Vagina (tissue), 2 donors: ENCODE measurements around the gene PSAP. TPM values are rescaled to one million over a fixed set of nuclear protein-coding genes. Genes with fewer than 3 reads are reported as not detected.
A peak's percentile ranks its signal among the peaks of the same experiment; 100 is the strongest.

Experiments
- DNase-seq, 2 donors: peaks; one replicate each; pipeline ENCODE4 v3.0.0-alpha.2; 2017; ENCODE audit errors: extremely low spot score in 2 of 2
- H3K27ac ChIP-seq: fragments of 200-600 bp; sonication (generic); one replicate; pipeline ENCODE4 v1.5.1; 2019
- H3K27me3 ChIP-seq: fragments of 200-600 bp; sonication (generic); one replicate; pipeline ENCODE4 v1.5.1; 2019
- H3K36me3 ChIP-seq, 2 donors: fragments of 200-600 bp; sonication (generic); one replicate each; pipeline ENCODE4 v1.5.1; 2017 to 2019
- H3K4me1 ChIP-seq: fragments of 200-600 bp; sonication (generic); one replicate; pipeline ENCODE4 v1.5.1; 2019
- H3K4me3 ChIP-seq, 2 donors: fragments of 200-600 bp; sonication (generic); 1 replicate in 1 of 2; 2 replicates in 1 of 2; pipeline ENCODE4 v1.5.1; 2016 to 2019
- H3K9me3 ChIP-seq: fragments of 200-600 bp; sonication (generic); one replicate; pipeline ENCODE4 v1.5.1; 2019
- CTCF ChIP-seq, 3 experiments: fragments of 450-650 bp in 2 of 3; fragments of 200-600 bp in 1 of 3; sonication (generic) in 1 of 3; IDR thresholded peaks; one replicate each; pipeline ENCODE4 v1.5.1; 2017 to 2019; ENCODE audit warnings: antibody characterized with exemption in 3 of 3, mild to moderate bottlenecking in 2 of 3, moderate library complexity in 2 of 3
- POLR2A ChIP-seq, 2 donors: fragments of 450-650 bp; IDR thresholded peaks; one replicate each; pipeline ENCODE4 v1.6.1; 2017; ENCODE audit warnings: antibody characterized with exemption in 2 of 2, mild to moderate bottlenecking in 2 of 2, moderate library complexity in 2 of 2
- POLR2AphosphoS5 ChIP-seq, 2 donors: sonication (generic); formaldehyde crosslinking; IDR thresholded peaks; one replicate each; pipeline ENCODE4 v1.9.0; 2017; ENCODE audit warnings: antibody characterized with exemption in 2 of 2, mild to moderate bottlenecking in 2 of 2, low read depth in 1 of 2; ENCODE audit not compliant: insufficient read depth in 1 of 2
- intact Hi-C: fragments of 100-400 bp; cut with DNase I; formaldehyde crosslinking; loops from one replicate; pipeline ENCODE4 v1.15.1; 2023
- total RNA-seq: library from RNA; depleted of rRNA; stranded (reverse); fragments of >200 nt; gene quantifications from one replicate; pipeline ENCODE4 v1.2.3, GENCODE V29; 2016

PSAP gene
- total RNA-seq, 1 donor from 2014 or later, result 680 TPM

GRCh38 chr10:71833451-71834342, 17.4 kb downstream of the PSAP start:
- H3K9me3 ChIP-seq, result no peaks in the 10 kb centered on the region
- peaks cover 63% of the 10 kb centered on the region for H3K4me1 ChIP-seq
- H3K36me3 ChIP-seq, result peaks cover 0 to 47% of the 10 kb centered on the region in 2 donors
- no peak overlapping the region for H3K27ac ChIP-seq
- no peak for DNase-seq
- TF ChIP-seq CTCF (IDR thresholded peaks at IDR 0.05) (no peak), POLR2AphosphoS5 (IDR thresholded peaks at IDR 0.05; ENCODE audit: insufficient read depth in 1 of 2, low read depth in 1 of 2) (no peak), POLR2A (IDR thresholded peaks at IDR 0.05) (no peak)
- H3K4me3 ChIP-seq, result no peak overlapping the region
- intact Hi-C loops, result no loop called here
- H3K27me3 ChIP-seq, result no peaks in the 10 kb centered on the region

DNA sequence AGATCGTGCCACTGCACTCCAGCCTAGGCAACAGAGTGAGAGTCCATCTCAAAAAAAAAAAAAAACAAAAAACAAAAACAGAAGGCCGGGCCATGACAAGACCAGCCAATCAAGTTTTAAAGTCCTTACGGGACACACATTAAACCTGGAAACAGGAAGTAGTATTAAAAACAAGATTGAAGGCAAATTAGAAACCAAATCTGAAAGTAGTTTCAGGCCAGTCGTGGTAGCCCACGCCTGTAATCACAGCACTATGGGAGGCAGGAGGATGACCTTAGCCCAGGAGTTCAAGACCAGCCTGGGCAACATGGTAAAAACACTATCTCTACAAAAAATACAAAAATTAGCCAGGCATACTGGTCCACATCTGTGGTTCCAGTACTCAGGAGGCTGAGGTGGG, 18.1 kb downstream of the PSAP start:
- Histone ChIP-seq H3K27ac (no peak overlapping the region), H3K27me3 (no peaks in the 10 kb centered on the region), H3K4me1 (peaks cover 56% of the 10 kb centered on the region), H3K9me3 (no peaks in the 10 kb centered on the region), H3K36me3 (peaks cover 0 to 54% of the 10 kb centered on the region in 2 donors), H3K4me3 (no peak overlapping the region)
- intact Hi-C loops, result no loop called here
- DNase-seq, result no peak
- TF ChIP-seq POLR2AphosphoS5 (IDR thresholded peaks at IDR 0.05; ENCODE audit: insufficient read depth in 1 of 2, low read depth in 1 of 2) (no peak), CTCF (IDR thresholded peaks at IDR 0.05) (no peak), POLR2A (IDR thresholded peaks at IDR 0.05) (no peak)

GRCh38 chr10:71831646-71832552, 19.2 kb downstream of the PSAP start:
- intact Hi-C loops, result no loop called here
- Histone ChIP-seq H3K36me3 (peaks cover 0 to 64% of the 10 kb centered on the region in 2 donors), H3K27me3 (no peaks in the 10 kb centered on the region), H3K4me1 (peaks cover 45% of the 10 kb centered on the region), H3K9me3 (no peaks in the 10 kb centered on the region), H3K27ac (no peak overlapping the region), H3K4me3 (no peak overlapping the region)
- DNase-seq, result no peak
- TF ChIP-seq CTCF (IDR thresholded peaks at IDR 0.05) (no peak), POLR2AphosphoS5 (IDR thresholded peaks at IDR 0.05; ENCODE audit: insufficient read depth in 1 of 2, low read depth in 1 of 2) (peak in 1 of 2 donors; percentile 38)

DNA sequence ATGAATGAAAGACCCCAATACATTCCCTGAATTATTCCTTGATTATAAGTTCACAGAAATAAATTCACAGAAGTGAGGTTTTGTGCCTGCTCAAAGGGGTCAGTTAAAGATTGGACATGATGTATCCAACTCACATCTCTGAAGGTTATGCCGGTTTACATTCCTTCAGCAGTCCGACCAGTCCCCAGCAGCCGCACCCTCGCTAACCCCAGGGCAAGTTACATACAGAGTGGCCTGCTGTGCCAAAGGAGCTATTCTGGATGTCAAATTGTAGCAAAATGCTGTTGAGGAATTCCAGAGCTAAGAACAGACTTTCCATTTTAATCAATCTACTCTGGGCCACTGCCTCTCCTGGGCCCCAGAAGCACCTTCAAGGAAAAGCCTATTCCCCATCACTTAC, 20.3 kb downstream of the PSAP start:
- Histone ChIP-seq H3K27ac (no peak overlapping the region), H3K27me3 (no peaks in the 10 kb centered on the region), H3K4me3 (no peak overlapping the region), H3K9me3 (no peaks in the 10 kb centered on the region), H3K36me3 (peaks cover 0 to 75% of the 10 kb centered on the region in 2 donors), H3K4me1 (peaks cover 34% of the 10 kb centered on the region)
- intact Hi-C loops, result no loop called here
- DNase-seq, result no peak
- TF ChIP-seq POLR2A (IDR thresholded peaks at IDR 0.05) (no peak), CTCF (IDR thresholded peaks at IDR 0.05) (no peak), POLR2AphosphoS5 (IDR thresholded peaks at IDR 0.05; ENCODE audit: insufficient read depth in 1 of 2, low read depth in 1 of 2) (no peak)
